Measurements from ENCODE around the gene ZNF648.
A peak's percentile ranks its signal among the peaks of the same experiment; 100 is the strongest.
"Not testable (repeated sequence)": the region's sequence is repeated elsewhere in the genome, so short reads cannot be mapped to it uniquely, and the experiment has no call there.

Gene ZNF648

DNA sequence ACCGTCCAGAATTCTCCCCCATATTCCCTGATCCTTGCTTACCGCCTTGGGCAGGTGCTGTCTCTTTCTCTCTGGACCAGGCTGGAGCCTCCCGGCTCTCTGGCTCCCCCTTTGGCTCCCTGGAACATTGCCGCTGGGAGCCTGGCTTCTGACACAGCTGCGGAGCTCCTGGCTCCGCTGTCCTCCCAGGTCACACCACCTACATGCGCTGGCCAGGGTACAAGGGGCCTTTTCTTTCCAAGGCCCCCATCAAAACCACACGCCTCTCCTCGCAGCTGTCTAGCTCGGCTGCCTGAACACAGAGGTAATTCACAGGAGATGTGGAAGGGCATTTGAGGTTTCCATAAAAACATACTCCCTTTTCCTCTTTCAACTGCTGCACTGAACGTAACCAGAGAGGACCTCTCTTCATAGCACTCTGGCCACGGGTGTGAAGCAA lies 7.5 kb upstream of the ZNF648 start:
- peak; percentile 89 for DNase-seq (ENCODE audit: low spot score)

GRCh38 chr1:182066934-182067333 lies 5.4 kb upstream of the ZNF648 start:
- no peak for DNase-seq (ENCODE audit: low spot score)

- DNase-seq (ENCODE audit: low spot score), result no peak
These were observed 3.8 kb upstream of the ZNF648 start for GRCh38 chr1:182065126-182065845.

DNA sequence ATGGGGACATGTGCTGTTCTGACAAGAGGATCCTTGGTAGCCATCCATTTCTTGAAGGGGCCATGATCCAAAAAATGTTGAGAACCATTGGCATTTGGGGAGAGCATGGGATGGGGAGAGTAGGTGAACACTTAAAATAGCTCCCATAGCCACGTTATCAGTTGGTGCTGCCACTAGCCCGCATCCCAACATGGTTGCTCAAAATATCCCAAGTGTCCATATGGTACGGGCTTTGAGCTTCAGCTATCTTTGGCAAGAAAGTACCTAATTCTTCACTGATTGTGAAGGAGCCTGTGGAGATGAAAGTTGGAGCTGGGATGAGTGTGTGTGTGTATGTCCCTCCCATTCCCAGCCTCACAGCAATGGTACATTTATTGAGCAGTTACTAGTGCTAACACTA lies 3.1 kb upstream of the ZNF648 start:
- no peak for DNase-seq (ENCODE audit: low spot score)

DNA sequence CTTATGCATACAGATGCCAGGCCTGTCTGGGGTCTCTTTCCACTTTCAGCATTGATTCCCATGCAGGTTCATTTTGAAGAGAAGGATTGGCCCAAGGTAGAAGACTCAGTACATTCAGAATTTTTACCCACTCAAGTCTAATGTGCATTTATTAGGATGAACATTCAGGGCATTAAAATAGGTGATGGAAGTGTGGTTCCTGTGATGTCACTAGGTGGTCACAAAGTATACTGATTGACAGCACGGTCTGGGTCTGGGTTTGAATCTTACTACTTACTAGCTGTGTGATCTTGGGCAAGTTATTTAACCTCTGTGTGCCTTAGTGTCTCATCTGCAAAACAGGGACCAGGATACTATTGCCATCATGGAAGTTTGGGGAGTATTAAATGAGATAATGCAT lies 711 bp upstream of the ZNF648 start:
- DNase-seq (ENCODE audit: low spot score), result no peak

DNA sequence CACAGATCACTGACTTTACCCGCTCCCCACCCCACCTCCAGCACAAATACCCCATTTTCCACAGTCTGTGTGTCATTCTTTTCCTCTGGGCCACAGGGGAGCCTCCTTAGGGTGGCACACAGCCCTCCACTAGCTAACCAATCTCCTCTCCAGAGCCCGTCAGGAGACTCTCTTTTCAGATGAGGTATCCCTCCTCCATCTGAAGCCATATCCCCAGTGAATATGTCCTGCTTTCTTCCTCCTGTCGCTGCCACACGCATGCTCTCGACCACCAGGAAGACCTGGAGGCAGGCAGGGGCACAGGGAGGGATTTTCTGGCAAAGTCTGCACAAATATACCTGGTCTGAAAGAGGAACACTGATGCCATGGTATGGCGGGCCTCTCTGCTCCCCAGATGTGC lies 635 bp downstream of the ZNF648 start:
- DNase-seq (ENCODE audit: low spot score), result no peak

GRCh38 chr1:182059936-182060335 lies 1.6 kb downstream of the ZNF648 start:
- no peak for DNase-seq (ENCODE audit: low spot score)

- DNase-seq (ENCODE audit: low spot score), result peak; percentile 27
These were observed 4.7 kb downstream of the ZNF648 start for GRCh38 chr1:182056601-182057366.

DNA sequence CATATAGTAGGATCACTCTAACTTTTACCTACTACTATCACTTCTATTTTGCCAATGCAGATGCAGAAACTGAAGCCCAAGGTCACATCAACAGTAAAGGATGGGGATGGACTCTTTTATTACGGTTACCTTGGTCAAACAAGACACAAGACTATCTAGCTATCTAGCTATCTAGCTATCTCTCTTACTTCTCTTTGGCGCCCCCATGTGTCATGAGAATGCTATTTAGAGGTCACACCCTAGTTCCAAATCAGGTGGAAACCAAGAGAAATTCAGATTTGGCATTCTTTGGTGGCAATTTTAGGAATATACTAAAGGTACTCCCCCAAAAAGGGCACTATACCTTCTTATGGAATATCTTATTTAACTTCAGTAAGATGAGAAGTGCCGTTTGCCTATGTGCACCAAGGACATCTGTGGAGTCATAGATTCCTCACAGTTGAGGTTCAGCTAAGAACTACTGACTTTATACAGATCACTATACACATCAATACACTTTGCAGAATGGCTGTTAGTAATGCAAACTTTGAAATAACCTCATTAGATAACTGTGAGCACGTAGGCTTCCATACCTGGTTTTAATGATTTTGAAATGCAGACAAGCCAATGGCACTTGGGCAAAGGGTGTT lies 6.7 kb downstream of the ZNF648 start:
- peak; percentile 59 for DNase-seq (ENCODE audit: low spot score)

DNA sequence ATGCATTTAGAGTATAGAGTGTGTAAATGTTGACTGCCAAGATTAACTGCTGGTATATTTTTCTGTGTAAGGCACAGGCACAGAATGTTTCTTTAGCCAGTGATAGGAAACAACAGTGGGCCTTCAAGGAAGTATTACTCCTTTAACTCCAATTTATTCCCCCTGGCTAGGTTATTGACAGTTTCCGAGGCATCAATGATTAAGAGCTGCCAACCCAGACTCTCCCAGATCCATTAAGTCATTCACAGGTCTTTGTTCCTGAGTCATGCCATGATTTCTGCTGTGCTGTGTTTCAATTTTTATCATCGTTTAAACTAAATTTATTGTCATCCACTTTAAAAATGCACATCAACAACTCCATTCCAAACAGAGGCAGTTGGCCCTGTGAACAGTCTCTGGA lies 9.2 kb downstream of the ZNF648 start:
- DNase-seq (ENCODE audit: low spot score), result no peak

- DNase-seq (ENCODE audit: low spot score), result no peak
These were observed 9.6 kb downstream of the ZNF648 start for GRCh38 chr1:182051938-182052337.

GRCh38 chr1:182050481-182051448 lies 10.7 kb downstream of the ZNF648 start:
- no peak for DNase-seq (ENCODE audit: low spot score)

DNA sequence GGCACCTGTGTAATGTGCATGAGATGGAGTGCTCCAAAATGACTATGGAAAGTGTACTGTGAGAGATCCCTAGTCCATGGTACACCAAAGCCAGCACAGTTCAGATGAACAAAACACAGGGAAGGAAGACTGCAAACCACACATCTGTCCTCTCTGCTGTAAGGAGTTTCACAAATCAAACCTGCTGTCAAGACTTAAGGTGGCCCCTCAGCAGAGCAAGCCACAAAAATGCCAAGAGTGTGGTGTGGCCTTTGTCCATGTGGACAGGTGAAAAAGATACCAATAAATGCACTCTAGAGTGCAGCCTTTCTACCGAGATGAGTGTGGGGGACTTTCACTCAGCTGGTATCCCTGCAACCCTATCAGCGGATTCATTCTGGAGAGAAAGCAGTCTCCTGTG lies 12.9 kb downstream of the ZNF648 start:
- no peak for DNase-seq (ENCODE audit: low spot score)

DNA sequence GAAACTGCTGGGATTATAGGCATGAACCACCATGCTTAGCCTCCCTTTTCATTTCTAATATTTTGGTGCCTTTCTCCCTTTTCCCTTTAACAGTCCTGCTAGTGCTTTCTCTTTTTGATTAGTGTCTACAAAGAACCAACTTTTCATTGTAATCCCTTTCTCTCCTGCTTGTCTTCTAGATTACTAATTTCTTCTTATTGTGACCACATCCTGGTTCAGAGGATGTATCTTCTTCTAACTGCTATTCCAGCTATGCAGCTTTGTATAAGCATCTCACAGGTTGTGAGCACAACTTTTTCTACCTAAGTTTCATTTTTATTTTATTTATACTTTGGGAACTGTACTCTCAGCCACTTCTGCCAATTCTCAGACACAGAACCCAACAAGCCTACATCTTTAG lies 14.7 kb downstream of the ZNF648 start:
- no peak for DNase-seq (ENCODE audit: low spot score)

GRCh38 chr1:182045481-182045880 lies 16.0 kb downstream of the ZNF648 start:
- not testable (repeated sequence) for DNase-seq (ENCODE audit: low spot score)

DNA sequence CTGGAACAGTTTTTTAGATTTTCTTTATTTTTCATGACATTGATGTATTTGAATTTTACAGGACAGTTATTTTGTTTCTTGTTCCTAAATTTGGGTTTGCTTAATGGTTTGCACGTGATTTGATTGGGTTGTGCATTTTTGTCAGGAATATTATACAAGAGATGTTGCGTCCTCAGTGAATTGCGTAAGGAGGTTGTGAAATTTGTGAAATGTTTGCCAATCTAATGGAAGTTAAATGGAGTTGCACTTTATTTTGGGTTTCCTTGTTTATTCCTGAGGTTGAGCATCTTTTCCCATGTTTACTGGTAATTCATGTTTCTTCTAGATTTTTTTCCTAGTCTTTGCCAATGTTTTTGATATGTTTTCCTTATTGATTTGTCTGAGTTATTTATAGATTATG lies 19.9 kb downstream of the ZNF648 start:
- DNase-seq (ENCODE audit: low spot score), result no peak

- DNase-seq (ENCODE audit: low spot score), result no peak
These were observed 23.3 kb downstream of the ZNF648 start for GRCh38 chr1:182038220-182038619.

DNA sequence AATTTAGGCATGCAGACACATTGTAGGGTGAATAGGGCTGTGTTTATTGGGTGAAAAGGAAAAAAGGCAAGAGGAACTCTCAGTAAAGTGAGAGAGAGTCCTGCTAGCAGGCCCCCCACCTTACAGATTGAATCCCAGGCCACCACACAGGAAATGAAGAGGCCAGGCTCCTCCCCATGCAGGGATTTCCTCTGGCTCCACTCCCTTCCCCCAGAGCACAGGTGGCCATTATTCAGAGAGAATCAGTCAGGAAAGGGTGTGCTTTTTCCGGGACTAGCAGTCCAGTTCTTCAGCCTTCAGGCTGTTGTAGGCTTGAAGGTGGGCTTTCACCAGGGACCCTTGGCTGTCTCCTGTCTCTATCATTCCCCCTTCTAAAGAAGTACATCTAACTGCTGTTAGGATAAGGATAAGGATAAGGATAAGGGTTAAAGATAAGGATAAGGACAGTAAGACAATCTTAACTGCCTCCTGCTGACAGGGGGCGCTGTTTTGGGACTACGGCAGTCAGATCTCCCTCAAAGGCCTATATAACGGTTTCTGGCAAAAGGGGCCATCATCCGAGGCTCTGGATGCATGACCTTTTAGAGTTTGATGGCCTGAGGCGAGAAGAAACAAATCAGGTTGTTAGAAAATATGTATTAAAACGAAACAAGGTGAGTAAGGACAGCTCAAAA lies 26.3 kb downstream of the ZNF648 start:
- no peak for DNase-seq (ENCODE audit: low spot score)

- no peak for DNase-seq (ENCODE audit: low spot score)
These were observed 29.3 kb downstream of the ZNF648 start for GRCh38 chr1:182032251-182032650.

GRCh38 chr1:182029379-182030331 lies 31.9 kb downstream of the ZNF648 start:
- DNase-seq (ENCODE audit: low spot score), result peak; percentile 90
